A549 treated with GW870086 at 1 μM for 4 hours (cell line): Measurements from ENCODE around the gene MRPS11. TPM values are rescaled to one million over a fixed set of nuclear protein-coding genes. Genes with fewer than 3 reads are reported as not detected.

Source experiments
- total RNA-seq: library from RNA; stranded (reverse); fragments of 200-300 nt; extraction: Qiagen RNA extraction; gene quantifications from 5 replicates; pipeline ENCODE4 v1.2.3, GENCODE V29; 2022; ENCODE audit warnings: low read depth

MRPS11 gene
- 94.1 to 133 TPM (median 114 TPM) in 5 replicates for total RNA-seq

GRCh38 chr15:88467073-88467934, at the start of gene MRPS11, which contains the start of gene MRPL46:
MRPS11 (plus strand) TSS chr15:88467708; CDS start chr15:88467718, 10 bp downstream.
MRPL46 (minus strand) TSS chr15:88467388; CDS start chr15:88467377, 11 bp downstream.

Other genes with a start within 250 kb of the MRPS11 start
- 16.5 to 25.8 TPM (median 22.9 TPM) in 5 replicates for gene NTRK3, start 211.0 kb upstream of the MRPS11 start, total RNA-seq
- gene MRPL46, start 320 bp upstream of the MRPS11 start, total RNA-seq: 57.9 to 67.2 TPM (median 60.0 TPM) in 5 replicates
- gene DET1, start 79.0 kb downstream of the MRPS11 start, total RNA-seq: 4.6 to 6.3 TPM (median 5.4 TPM) in 5 replicates
- 72.7 to 93.9 TPM (median 84.6 TPM) in 5 replicates for gene AEN, start 153.6 kb downstream of the MRPS11 start, total RNA-seq
- gene ISG20, start 171.3 kb downstream of the MRPS11 start, total RNA-seq: 38.6 to 46.7 TPM (median 41.7 TPM) in 5 replicates